Astrocyte of the cerebellum (primary cell): ENCODE results near the gene SLC35G6.
A peak's percentile ranks its signal among the peaks of the same experiment; 100 is the strongest.

ENCODE experiments used
- DNase-seq: peaks from one replicate; pipeline ENCODE4 v3.0.0-alpha.2; 2011; ENCODE audit warnings: low read depth
- H3K4me3 ChIP-seq: 2 replicates; pipeline ENCODE4 v1.5.1; 2011; ENCODE audit warnings: mild to moderate bottlenecking, low read depth, low read length, moderate library complexity
- CTCF ChIP-seq: IDR thresholded peaks from 2 replicates; pipeline ENCODE4 v1.5.1; 2012; ENCODE audit warnings: low read length, low read depth, moderate library complexity, mild to moderate bottlenecking; ENCODE audit errors: missing control alignments
- in situ Hi-C: cut with HindIII; loops from 2 replicates; pipeline ENCODE4 v1.10.0; 2017; ENCODE audit warnings: low sequenced_read_pairs

SLC35G6 gene

DNA sequence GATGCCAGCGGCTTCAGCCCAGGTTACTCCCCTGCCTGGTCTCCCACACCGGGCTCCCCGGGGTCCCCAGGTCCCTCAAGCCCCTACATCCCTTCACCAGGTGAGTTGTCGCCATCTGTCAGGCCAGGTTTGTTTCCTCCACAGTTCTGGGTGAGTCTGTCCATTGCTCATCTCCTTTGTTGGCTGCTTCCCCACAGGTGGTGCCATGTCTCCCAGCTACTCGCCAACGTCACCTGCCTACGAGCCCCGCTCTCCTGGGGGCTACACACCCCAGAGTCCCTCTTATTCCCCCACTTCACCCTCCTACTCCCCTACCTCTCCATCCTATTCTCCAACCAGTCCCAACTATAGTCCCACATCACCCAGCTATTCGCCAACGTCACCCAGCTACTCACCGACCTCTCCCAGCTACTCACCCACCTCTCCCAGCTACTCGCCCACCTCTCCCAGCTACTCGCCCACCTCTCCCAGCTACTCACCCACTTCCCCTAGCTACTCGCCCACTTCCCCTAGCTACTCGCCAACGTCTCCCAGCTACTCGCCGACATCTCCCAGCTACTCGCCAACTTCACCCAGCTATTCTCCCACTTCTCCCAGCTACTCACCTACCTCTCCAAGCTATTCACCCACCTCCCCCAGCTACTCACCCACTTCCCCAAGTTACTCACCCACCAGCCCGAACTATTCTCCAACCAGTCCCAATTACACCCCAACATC is 31.7 kb downstream of the SLC35G6 start:
- no peak for DNase-seq
- TF ChIP-seq CTCF: no peak
- in situ Hi-C loops: no loop called here
- no peak overlapping the region for H3K4me3 ChIP-seq

DNA sequence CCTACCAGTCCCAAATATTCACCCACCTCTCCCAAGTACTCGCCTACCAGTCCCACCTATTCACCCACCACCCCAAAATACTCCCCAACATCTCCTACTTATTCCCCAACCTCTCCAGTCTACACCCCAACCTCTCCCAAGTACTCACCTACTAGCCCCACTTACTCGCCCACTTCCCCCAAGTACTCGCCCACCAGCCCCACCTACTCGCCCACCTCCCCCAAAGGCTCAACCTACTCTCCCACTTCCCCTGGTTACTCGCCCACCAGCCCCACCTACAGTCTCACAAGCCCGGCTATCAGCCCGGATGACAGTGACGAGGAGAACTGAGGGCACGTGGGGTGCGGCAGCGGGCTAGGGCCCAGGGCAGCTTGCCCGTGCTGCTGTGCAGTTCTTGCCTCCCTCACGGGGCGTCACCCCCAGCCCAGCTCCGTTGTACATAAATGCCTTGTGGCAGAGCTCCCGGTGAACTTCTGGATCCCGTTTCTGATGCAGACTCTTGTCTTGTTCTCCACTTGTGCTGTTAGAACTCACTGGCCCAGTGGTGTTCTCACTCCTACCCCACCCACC is 32.7 kb downstream of the SLC35G6 start:
- DNase-seq: no peak
- in situ Hi-C loops: no loop called here
- no peak for TF ChIP-seq CTCF
- H3K4me3 ChIP-seq: no peak overlapping the region

GRCh38 chr17:7515911-7516610 is 34.8 kb downstream of the SLC35G6 start:
- TF ChIP-seq CTCF: no peak
- DNase-seq: no peak
- no peak overlapping the region for H3K4me3 ChIP-seq
- in situ Hi-C loops: no loop called here

GRCh38 chr17:7523033-7523432 is 41.8 kb downstream of the SLC35G6 start:
- no peak overlapping the region for H3K4me3 ChIP-seq
- in situ Hi-C loops: no loop called here
- DNase-seq: no peak
- TF ChIP-seq CTCF: peak; percentile 14

DNA sequence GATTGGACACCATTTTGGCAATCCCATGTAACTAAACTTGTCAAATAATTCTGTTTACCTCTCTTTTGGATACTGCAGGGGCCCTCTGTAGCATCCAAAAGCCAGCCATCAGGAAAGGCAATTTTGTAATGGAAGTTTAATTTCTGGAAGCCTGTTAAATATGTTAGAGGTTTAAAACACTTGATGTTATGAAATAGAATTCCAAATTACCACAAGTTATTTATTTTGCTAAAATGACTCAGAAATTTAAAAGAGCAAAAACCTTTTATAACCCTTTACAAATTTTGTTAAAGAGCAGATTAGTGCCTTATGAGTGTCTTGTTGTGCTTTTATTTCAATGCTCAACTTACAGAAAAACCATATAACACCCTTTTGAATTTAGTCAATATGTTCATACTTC is 47.6 kb downstream of the SLC35G6 start:
- in situ Hi-C loops: no loop called here
- no peak for TF ChIP-seq CTCF
- DNase-seq: no peak
- no peak overlapping the region for H3K4me3 ChIP-seq

DNA sequence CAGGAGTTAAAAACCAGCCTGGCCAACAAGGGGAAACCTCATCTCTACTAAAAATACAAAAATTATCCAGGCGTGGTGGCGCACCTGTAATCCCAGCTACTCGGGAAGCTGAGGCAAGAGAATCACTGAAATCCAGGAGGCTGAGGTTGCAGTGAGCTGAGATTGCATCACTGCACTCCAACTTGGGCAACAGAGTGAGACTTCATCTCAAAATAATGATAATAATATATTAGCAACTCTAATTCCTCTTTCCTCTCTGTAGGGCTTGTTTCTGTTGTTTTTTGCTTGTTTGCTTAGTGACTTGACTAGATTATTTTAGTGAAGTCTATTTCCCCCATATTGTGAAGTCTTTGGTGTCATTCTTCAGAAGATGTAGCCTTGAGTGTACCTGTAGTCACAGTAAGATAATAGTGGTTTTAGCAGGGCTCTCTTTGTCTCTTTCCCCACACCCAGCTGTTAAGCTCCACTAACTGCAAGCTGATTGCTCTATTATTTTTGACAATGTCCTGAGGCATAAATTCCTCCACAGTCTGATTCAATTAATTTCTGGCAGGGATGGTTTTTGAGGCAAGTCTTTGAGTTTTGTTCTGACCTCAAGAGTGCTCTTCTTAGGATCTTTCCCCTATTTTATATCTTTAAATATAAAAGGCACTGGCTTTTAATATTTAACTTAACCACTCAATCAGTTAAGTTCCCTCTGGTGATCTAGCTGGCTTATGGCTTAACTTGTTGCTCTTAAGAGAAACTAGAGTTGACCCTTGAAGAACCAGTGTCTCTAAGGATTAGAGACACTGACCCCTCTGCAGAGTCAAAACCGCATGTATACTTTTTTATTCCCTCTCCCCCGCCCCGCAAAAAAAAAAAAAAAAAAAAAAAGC is 49.0 kb downstream of the SLC35G6 start:
- no peak for TF ChIP-seq CTCF
- H3K4me3 ChIP-seq: no peak overlapping the region
- in situ Hi-C loops: no loop called here
- DNase-seq: no peak
